Caki2 (cell line): Measurements from ENCODE around the gene MRS2. TPM values are rescaled to one million over a fixed set of nuclear protein-coding genes. Genes with fewer than 3 reads are reported as not detected.
"Not testable (repeated sequence)": the region's sequence is repeated elsewhere in the genome, so short reads cannot be mapped to it uniquely, and the experiment has no call there.

Experiments
- DNase-seq: peaks from one replicate; pipeline ENCODE4 v3.0.0-alpha.2; 2015; ENCODE audit warnings: low read depth
- in situ Hi-C: cut with HindIII; loops from 2 replicates; pipeline ENCODE4 v1.10.0; 2016; ENCODE audit warnings: low sequenced_read_pairs, low pct_unique_long_range_greater_than_20kb, mixed read lengths
- total RNA-seq: library from RNA; depleted of rRNA; stranded (reverse); fragments of >200 nt; shearing (Covaris generic); gene quantifications from 2 replicates; pipeline ENCODE4 v1.2.3, GENCODE V29; 2014; ENCODE audit warnings: low replicate concordance

MRS2 gene
- total RNA-seq, 1 experiment from 2014 or later, result 18.7 TPM

- in situ Hi-C loops, DNase-seq: not testable (repeated sequence)
Measured at GRCh38 chr6:24384369-24385130, 18.2 kb upstream of the MRS2 start.

GRCh38 chr6:24385536-24386269 is 17.0 kb upstream of the MRS2 start:
- in situ Hi-C loops, result no loop called here

GRCh38 chr6:24387818-24388217 is 14.9 kb upstream of the MRS2 start:
- DNase-seq, result no peak
- in situ Hi-C loops, result no loop called here

More at GRCh38 chr6:24385536-24386269, 17.0 kb upstream of the MRS2 start:
- DNase-seq, result peak; percentile 37

DNA sequence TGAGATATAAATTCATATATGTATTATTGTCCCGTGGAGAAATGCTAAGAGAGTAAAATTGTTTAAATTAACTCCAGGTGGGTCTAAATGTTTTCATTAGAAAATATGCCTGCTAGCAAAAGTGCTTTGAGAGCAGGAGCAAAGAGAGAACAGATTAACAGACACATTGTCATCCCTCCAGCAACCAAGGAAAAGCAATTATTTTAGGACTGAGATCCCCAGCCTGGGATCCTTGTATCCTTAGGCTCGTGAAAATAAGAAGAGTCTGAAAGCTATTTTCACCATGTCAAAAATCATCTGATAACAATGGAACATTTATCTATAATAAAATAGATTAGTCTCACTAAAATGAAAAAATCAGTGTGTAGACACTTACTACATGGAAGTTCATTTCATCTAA is 11.5 kb upstream of the MRS2 start:
- in situ Hi-C loops, result no loop called here
- DNase-seq, result no peak

GRCh38 chr6:24391756-24392405 is 10.9 kb upstream of the MRS2 start:
- no peak for DNase-seq
- in situ Hi-C loops, result no loop called here

DNA sequence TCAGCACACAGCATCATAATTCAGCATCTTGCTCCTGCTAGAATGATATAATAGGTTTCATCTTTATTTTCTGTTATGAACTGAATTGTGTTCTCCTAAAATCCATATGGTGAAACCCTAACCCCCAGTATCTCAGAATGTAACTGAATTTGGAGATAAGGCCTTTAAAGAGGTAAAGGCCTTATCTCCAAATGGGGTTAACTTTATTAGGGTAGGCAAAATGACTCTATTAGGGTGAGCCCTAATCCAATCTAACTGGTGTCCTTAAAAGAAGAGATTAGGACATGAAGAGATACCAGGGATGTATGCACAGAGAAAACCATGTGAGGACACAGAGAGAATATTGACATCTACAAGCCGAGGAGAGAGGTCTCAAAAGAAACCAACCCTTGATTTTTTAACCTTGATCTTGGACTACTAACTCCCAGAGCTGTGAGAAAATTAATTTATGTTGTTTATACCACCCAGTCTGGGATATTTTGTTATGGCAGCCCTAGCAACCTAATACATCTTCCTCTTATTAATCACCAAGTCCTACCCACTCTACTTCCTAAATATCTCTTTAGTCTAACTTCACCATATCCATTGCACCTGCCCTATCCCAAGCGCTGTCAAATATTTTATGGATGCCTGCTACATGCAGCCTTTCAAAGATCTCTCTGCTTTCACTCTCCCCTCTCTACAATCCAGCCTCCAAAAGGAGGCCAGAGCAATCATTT is 8.5 kb upstream of the MRS2 start:
- in situ Hi-C loops, result no loop called here

DNA sequence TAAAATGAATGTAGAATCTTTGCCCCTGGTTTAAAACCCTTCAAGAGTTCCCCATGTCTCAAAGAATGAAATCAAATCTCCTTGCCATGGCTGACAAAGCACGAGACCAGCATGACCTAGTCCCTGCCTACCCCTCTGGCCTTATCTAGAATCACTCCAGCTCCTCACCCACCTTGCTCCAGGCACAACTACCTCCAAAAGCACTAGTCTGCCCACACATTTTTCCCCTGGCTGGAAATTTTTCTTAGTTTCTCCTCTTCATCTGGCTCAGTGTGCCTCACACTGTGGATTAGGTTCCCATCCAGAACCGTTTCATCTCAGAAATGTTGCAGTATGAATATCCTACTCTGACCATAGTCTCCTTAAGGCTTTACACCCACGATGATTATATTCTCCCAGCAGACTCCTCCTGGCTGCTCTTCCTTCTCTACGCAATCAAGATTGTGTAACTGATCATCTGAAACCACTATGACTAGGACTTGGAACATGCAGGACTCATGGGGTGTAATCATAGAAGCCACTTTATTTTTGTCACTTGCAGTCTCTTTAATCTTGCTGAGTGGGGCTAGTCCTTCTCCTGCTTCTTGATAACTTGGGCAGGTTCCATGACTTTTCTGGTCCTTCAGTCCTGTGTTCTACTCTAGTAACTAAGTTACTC is 7.8 kb upstream of the MRS2 start:
- DNase-seq, result no peak
- in situ Hi-C loops, result no loop called here

More for the DNA sequence above, 8.5 kb upstream of the MRS2 start:
- DNase-seq, result no peak

DNA sequence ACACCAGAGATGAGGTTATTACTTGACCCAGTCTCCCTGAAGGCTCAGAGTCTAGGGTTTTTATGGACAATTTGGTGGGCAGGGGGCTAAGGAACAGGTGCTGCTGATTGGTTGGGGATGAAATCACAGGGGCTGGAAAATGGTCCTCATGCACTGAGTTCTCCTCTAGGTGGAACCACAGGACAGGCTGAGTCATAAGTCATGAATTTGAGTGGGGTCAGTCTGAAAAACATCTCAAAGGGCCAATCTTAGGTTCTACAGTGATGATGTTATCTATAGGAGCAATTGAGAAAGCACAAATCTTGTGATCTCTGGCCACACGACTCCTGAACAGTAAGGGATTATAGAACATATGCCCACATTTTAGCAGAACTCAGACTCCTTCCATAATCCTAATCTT is 5.9 kb upstream of the MRS2 start:
- in situ Hi-C loops, result no loop called here
- no peak for DNase-seq

DNA sequence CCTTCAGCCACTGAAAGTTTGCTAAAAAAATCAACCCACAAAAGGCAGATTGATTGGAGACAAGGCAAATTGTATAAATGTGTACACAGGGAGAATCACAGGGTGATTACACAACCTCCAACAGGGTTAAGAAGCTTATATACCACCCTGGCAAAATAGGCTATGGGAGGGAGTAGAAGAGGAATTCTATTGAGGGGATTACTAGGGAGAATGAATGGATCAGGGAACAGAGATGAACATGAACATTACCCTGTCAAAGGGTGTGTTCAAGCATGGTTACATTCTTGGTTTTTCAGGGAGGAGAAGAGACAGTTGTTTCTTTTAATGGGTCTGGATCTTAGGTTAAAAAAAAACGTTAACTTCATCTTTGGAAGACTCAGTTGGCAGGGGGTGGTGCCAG is 5.1 kb upstream of the MRS2 start:
- no peak for DNase-seq
- in situ Hi-C loops, result no loop called here

DNA sequence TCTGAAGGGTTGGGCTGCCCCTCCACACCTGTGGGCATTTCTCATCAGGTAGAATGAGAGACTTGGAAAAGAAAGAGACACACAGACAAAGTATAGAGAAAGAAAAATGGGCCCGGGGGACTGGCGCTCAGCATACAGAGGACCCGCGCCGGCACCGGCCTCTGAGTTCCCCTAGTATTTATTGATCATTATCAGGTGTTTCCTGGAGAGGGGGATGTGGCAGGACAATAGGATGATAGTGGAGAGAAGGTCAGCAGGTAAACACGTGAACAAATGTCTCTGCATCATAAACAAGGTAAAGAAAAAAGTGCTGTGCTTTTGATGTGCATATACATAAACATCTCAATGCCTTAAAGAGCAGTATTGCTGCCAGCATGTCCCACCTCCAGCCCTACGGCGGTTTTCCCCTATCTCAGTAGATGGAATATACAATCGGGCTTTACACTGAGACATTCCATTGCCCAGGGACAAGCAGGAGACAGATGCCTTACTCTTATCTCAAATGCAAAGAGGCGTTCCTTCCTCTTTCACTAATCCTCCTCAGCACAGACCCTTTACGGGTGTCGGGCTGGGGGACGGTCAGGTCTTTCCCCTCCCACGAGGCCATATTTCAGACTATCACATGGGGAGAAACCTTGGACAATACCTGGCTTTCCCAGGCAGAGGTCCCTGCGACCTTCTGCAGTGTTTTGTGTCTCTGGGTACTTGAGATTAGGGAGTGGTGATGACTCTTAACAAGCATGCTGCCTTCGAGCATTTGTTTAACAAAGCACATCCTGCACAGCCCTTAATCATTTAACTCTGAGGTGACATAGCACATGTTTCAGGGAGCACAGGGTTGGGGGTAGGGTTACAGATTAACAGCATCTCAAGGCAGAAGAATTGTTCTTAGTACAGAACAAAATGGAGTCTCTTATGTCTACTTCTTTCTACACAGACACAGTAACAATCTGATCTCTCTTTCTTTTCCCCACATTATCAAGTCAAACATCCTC is 2.4 kb upstream of the MRS2 start:
- in situ Hi-C loops, DNase-seq: not testable (repeated sequence)

- in situ Hi-C loops, result no loop called here
- no peak for DNase-seq
Measured at GRCh38 chr6:24401458-24401857, 1.3 kb upstream of the MRS2 start.

DNA sequence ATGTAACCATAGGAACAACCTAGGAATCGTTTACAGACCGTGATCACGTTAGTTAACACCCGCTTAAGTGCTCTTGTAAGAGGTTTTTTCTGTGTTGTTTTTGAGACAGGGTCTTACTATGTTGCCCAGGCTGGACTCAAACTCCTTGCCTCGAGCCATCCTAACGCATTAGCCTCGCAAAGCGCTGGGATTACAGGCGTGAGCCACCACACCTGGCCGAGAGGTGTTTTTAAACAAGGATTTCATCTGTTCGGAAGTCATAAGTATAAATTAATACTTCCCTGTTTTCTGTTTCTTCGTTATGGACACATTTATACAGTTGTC is 727 bp downstream of the MRS2 start:
- DNase-seq, result no peak
- in situ Hi-C loops, result no loop called here

DNA sequence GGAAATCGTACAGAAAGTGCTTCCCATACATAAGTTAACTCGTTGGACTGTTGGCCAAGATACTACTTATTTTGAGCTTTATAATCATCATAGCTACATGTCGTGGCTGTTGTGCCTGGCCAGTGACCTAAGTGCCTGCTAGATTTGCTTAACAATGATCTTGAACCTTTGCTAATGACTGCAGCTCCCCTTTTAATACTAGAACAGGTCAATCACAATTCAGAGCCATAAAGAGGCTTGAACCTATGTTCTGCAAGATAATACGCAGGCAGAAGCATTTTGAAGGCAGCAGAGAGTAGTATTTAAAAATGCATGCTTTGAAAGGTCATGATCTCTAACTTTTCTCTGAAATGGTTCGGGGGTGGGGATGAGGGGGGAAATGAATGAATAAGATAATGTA is 2.5 kb downstream of the MRS2 start:
- in situ Hi-C loops, result no loop called here

GRCh38 chr6:24408719-24409410 is 6.1 kb downstream of the MRS2 start:
- in situ Hi-C loops, result no loop called here
- no peak for DNase-seq

More for the DNA sequence above, 2.5 kb downstream of the MRS2 start:
- DNase-seq, result no peak

GRCh38 chr6:24410622-24411021 is 7.9 kb downstream of the MRS2 start:
- in situ Hi-C loops, result no loop called here
- DNase-seq, result no peak

GRCh38 chr6:24412294-24412693 is 9.6 kb downstream of the MRS2 start:
- in situ Hi-C loops, result no loop called here
- DNase-seq, result no peak

- in situ Hi-C loops, DNase-seq: not testable (repeated sequence)
Measured at GRCh38 chr6:24414531-24414930, 11.8 kb downstream of the MRS2 start.
